Mesothelial cell of epicardium (in vitro differentiated cells): Measurements from ENCODE around the gene ALG10B. TPM values are rescaled to one million over a fixed set of nuclear protein-coding genes. Genes with fewer than 3 reads are reported as not detected.
A peak's percentile ranks its signal among the peaks of the same experiment; 100 is the strongest.
"Not testable (repeated sequence)": the region's sequence is repeated elsewhere in the genome, so short reads cannot be mapped to it uniquely, and the experiment has no call there.

ENCODE experiments used
- DNase-seq, 2 experiments: peaks; one replicate each; pipeline ENCODE4 v3.0.0; 2021; ENCODE audit warnings: low spot score in 2 of 2; ENCODE audit not compliant: unreplicated experiment in 2 of 2
- H3K27ac Mint-ChIP-seq: 2 replicates; pipeline ENCODE4 v1.8.0; 2021; ENCODE audit warnings: mixed read lengths
- H3K27me3 Mint-ChIP-seq: 2 replicates; pipeline ENCODE4 v1.8.0; 2021; ENCODE audit warnings: low read depth, mixed read lengths
- H3K36me3 Mint-ChIP-seq: 2 replicates; pipeline ENCODE4 v1.8.0; 2021; ENCODE audit warnings: mixed read lengths
- H3K4me1 Mint-ChIP-seq: 2 replicates; pipeline ENCODE4 v1.8.0; 2021; ENCODE audit warnings: mixed read lengths
- H3K4me3 Mint-ChIP-seq: 2 replicates; pipeline ENCODE4 v1.8.0; 2021; ENCODE audit warnings: mild to moderate bottlenecking, moderate library complexity, mixed read lengths
- H3K9me3 Mint-ChIP-seq: 2 replicates; pipeline ENCODE4 v1.8.0; 2021; ENCODE audit warnings: mixed read lengths
- total RNA-seq: library from RNA; stranded (reverse); gene quantifications from 3 replicates; pipeline ENCODE4 v1.2.1, GENCODE V29; 2021
- TF ChIP-seq, protein P1 (sequence below): fragments of 200-600 bp; sonication (generic); IDR thresholded peaks from one replicate; pipeline ENCODE4 v1.5.0; 2021; ENCODE audit warnings: antibody characterized with exemption; ENCODE audit not compliant: unreplicated experiment

ALG10B gene
- total RNA-seq, 1 donor from 2014 or later = 18.1 TPM

DNA sequence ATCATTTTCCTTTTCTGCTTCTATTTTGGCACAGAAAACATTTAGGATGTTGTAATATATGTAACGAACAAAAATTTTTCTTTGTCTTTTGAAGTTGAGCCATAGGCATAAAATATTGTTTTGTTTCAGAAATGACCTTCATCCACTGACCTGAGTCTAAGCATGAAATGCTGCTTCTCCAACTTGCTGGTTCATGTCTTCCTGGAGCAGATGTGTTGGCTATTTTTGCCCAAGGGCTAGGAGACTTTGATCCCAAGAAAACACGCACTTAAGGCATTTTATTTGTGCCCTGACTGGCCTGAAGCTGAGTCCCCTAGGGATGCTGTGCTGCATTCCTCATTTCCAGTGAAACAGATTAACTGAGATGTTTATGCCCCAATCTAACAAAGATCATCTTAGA, 27.2 kb upstream of the ALG10B start:
- Mint-ChIP-seq H3K27ac (no peak overlapping the region), H3K27me3 (no peaks in the 10 kb centered on the region), H3K9me3 (peaks cover 73% of the 10 kb centered on the region), H3K4me1 (no peaks in the 10 kb centered on the region), H3K4me3 (no peak overlapping the region), H3K36me3 (peaks cover 4% of the 10 kb centered on the region)
- TF ChIP-seq, protein P1, sequence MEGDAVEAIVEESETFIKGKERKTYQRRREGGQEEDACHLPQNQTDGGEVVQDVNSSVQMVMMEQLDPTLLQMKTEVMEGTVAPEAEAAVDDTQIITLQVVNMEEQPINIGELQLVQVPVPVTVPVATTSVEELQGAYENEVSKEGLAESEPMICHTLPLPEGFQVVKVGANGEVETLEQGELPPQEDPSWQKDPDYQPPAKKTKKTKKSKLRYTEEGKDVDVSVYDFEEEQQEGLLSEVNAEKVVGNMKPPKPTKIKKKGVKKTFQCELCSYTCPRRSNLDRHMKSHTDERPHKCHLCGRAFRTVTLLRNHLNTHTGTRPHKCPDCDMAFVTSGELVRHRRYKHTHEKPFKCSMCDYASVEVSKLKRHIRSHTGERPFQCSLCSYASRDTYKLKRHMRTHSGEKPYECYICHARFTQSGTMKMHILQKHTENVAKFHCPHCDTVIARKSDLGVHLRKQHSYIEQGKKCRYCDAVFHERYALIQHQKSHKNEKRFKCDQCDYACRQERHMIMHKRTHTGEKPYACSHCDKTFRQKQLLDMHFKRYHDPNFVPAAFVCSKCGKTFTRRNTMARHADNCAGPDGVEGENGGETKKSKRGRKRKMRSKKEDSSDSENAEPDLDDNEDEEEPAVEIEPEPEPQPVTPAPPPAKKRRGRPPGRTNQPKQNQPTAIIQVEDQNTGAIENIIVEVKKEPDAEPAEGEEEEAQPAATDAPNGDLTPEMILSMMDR = no peak
- no peak for DNase-seq

DNA sequence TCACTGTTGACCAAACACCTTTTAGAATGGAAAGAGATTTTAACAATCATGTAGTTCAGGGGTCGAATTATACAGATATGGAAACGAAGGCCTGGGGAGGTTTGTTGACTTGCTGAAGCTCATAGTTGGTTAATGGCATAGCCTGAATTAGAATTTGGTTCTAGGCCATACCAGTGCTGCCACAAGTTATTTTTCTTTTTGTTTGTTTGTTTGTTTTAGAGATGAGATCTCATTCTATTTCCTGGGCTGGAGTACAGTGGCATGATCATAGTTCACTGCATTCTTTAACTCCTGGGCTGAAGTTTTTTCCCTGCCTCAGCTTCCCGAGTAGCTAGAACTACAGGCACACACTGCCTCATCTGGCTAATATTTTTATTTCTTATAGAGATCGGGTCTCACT, 25.4 kb upstream of the ALG10B start:
- Mint-ChIP-seq H3K36me3 (peaks cover 4% of the 10 kb centered on the region), H3K4me3 (no peak overlapping the region), H3K4me1 (no peaks in the 10 kb centered on the region), H3K9me3 (peaks cover 74% of the 10 kb centered on the region), H3K27me3 (no peaks in the 10 kb centered on the region), H3K27ac (no peak overlapping the region)
- TF ChIP-seq, protein P1 = no peak
- DNase-seq = no peak

DNA sequence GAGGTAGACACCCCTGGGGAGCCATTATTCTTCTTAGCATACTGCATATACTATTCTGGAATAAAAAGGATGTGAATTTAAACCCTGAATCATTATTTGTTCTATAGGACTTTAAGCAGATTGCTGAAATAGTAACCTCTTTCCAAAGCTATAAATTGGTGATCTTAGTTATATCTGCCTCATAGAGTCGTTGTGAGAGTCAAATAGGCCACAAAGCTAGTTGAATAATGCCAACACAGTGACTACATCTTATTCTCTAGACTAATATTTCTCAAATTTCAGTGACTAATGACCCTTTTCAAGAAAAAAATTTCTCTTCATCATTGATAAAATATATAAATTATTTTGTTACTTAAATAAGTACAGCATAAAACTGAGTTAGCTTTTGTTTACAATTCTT, 13.6 kb upstream of the ALG10B start:
- not testable (repeated sequence) for H3K36me3 Mint-ChIP-seq, H3K27ac Mint-ChIP-seq, H3K4me1 Mint-ChIP-seq, DNase-seq, H3K27me3 Mint-ChIP-seq, H3K4me3 Mint-ChIP-seq
- peaks cover 50% of the 10 kb centered on the region for H3K9me3 Mint-ChIP-seq

DNA sequence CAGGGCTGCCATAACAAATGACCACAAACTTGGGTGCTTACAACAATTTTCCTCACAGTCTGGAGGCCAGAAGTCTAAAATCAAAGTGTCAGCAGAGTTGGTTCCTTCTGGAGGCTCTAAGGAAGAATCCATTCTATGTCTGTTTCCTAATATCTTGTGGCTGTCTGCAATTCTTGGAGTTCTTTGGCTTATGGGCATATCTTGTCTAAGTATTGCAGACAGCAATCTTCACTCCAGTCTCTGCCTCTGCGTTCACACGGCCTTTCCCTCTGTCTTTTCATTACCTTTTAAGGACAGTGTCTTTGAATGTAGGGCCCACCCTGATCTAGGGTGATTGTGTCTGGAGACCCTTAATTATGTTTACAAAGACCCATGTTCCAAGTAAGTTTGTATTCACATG, 5.4 kb downstream of the ALG10B start:
- H3K36me3 Mint-ChIP-seq = not testable (repeated sequence)

DNA sequence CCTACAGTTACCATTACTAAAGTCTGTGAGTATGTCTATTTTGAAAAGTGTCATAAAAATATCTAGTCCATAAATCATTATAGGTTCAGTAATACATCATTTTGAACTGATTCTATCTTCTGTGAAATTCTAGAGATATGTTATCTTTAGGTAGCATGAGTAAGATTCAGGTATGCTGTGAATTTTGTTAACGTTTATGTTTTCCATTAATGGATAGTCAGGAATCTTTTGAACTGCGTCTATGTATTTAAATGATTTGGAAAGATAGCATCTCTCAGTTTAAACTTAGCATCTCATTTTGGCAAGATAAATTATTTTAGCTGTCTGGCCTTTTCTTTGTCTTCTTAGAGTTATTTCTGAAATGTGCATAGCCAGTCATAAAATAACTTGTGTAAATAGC, 8.3 kb downstream of the ALG10B start:
- H3K27ac Mint-ChIP-seq = no peak overlapping the region

More for the DNA sequence above, 5.4 kb downstream of the ALG10B start:
- H3K4me1 Mint-ChIP-seq = peaks cover 17% of the 10 kb centered on the region
- not testable (repeated sequence) for H3K4me3 Mint-ChIP-seq, DNase-seq, H3K9me3 Mint-ChIP-seq, H3K27me3 Mint-ChIP-seq, H3K27ac Mint-ChIP-seq

DNA sequence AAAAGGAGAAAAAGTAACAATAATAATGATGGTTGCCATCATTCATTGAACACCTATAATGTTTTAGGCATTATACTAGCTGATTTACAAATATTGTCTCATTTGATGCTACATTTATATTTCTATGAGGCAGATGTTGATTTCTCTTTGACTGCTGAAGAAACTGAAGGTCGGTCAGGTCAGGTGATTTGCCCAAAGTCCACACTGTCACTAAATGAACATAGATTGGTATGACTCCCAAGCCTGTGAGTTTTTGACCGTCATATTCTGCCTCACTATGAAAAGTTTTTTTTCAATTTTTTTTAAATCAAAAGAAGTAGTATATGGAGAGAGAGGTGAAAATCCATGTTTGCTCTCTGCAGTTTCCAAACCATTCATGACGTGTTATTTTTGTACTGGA, 10.8 kb downstream of the ALG10B start:
- peaks cover 3% of the 10 kb centered on the region for H3K36me3 Mint-ChIP-seq
- H3K4me3 Mint-ChIP-seq = no peak overlapping the region
- H3K27ac Mint-ChIP-seq = no peak overlapping the region
- H3K27me3 Mint-ChIP-seq = no peaks in the 10 kb centered on the region
- DNase-seq = no peak
- TF ChIP-seq, protein P1 = no peak
- peaks cover 8% of the 10 kb centered on the region for H3K9me3 Mint-ChIP-seq
- H3K4me1 Mint-ChIP-seq = peaks cover 7% of the 10 kb centered on the region

More for the DNA sequence above, 8.3 kb downstream of the ALG10B start:
- Mint-ChIP-seq H3K4me3 (no peak overlapping the region), H3K4me1 (peaks cover 7% of the 10 kb centered on the region), H3K36me3 (peaks cover 4% of the 10 kb centered on the region), H3K27me3 (no peaks in the 10 kb centered on the region), H3K9me3 (no peaks in the 10 kb centered on the region)
- DNase-seq = no peak
- TF ChIP-seq, protein P1 = no peak

DNA sequence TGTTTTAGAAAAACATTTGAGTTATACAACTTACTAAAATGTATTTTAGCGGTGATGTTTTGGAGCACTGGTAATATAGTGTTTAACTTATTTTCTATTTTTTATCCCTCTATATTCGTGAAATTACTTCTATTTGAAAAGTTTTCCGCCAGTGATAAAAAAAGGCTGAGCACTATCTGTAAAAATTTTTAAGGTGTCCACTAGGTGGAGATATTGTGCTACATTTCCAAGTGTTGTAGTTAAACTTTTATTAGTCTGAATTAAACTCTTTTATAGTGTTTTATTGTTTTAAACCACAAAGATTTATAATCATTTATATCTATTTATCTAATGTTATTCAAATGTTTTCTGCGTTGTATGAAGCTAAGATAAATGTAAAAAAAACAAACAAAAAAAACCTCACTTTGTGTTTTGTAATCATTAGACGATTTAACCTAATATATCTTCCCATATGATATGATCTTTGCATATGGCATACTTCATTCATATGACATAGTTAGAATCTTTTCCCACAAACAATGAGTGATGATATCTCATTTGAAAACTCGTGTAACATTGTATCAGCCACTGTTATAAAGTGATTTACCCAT, 11.8 kb downstream of the ALG10B start:
- TF ChIP-seq, protein P1 = peak; percentile 90
- no peaks in the 10 kb centered on the region for H3K27me3 Mint-ChIP-seq
- no peak for DNase-seq
- peaks cover 2% of the 10 kb centered on the region for H3K36me3 Mint-ChIP-seq
- H3K4me1 Mint-ChIP-seq = peaks cover 7% of the 10 kb centered on the region
- peaks cover 8% of the 10 kb centered on the region for H3K9me3 Mint-ChIP-seq
- H3K27ac Mint-ChIP-seq = no peak overlapping the region
- no peak overlapping the region for H3K4me3 Mint-ChIP-seq

DNA sequence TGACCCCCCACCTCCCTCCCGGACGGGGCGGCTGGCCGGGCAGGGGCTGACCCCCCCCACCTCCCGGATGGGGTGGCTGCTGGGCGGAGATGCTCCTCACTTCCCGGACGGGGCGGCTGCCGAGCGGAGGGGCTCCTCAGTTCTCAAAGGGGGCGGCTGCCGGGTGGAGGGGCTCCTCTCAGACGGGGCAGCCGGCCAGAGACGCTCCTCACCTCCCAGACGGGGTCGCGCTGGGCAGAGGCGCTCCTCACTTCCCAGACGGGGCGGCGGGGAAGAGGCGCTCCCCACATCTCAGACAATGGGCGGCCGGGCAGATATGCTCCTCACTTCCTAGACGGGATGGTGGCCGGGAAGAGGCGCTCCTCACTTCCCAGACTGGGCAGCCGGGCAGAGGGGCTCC, 13.8 kb downstream of the ALG10B start:
- H3K9me3 Mint-ChIP-seq, DNase-seq, H3K36me3 Mint-ChIP-seq, H3K4me1 Mint-ChIP-seq, H3K4me3 Mint-ChIP-seq, H3K27ac Mint-ChIP-seq, H3K27me3 Mint-ChIP-seq: not testable (repeated sequence)
